Mucosa of descending colon (tissue), 3 donors: ENCODE results near the gene SOX6. TPM values are rescaled to one million over a fixed set of nuclear protein-coding genes. Genes with fewer than 3 reads are reported as not detected.
"Not testable (repeated sequence)": the region's sequence is repeated elsewhere in the genome, so short reads cannot be mapped to it uniquely, and the experiment has no call there.

Experiments
- ATAC-seq: fragments of 200-7000 bp; cut with Tn5 transposase; one replicate; pipeline ENCODE4 v1.9.1; 2020; ENCODE audit warnings: mild to moderate bottlenecking, moderate library complexity
- DNase-seq, 3 donors: peaks; one replicate each; pipeline ENCODE4 v3.0.0-alpha.2; 2020
- H3K36me3 ChIP-seq: fragments of 200-600 bp; one replicate; pipeline ENCODE4 v1.8.0; 2021; ENCODE audit warnings: low read depth, mild to moderate bottlenecking
- H3K4me1 ChIP-seq: fragments of 200-600 bp; one replicate; pipeline ENCODE4 v1.8.0; 2021; ENCODE audit warnings: low read depth, mild to moderate bottlenecking
- H3K4me3 ChIP-seq: fragments of 200-600 bp; one replicate; pipeline ENCODE4 v1.8.0; 2021; ENCODE audit warnings: mild to moderate bottlenecking
- H3K9me3 ChIP-seq: fragments of 200-600 bp; one replicate; pipeline ENCODE4 v1.8.0; 2021; ENCODE audit warnings: mild to moderate bottlenecking
- intact Hi-C, 2 donors: fragments of 100-400 bp; cut with DNase I in 1 of 2; cut with micrococcal nuclease in 1 of 2; formaldehyde crosslinking; loops; one replicate each; pipeline versions ENCODE4 v1.11.0 to v1.11.1; 2022; cut with DNase I, micrococcal nuclease
- total RNA-seq, 3 donors: library from RNA; stranded (reverse); fragmentation: NEBNext Ultra II Directional in 2 of 3; extraction: Animal tissue kit (Norgen Biotek cat#: 25700) in 2 of 3; gene quantifications; one replicate each; pipeline versions ENCODE4 v1.2.1 to v1.2.4, GENCODE V29; 2021 to 2023
- TF ChIP-seq, protein P1 (sequence below): fragments of 200-600 bp; IDR thresholded peaks from one replicate; pipeline ENCODE4 v1.8.0; 2022; ENCODE audit warnings: antibody characterized with exemption, mild to moderate bottlenecking
- donor health status: DM: no; HTN: no; CAD: no; lungs with moderate emphysema.
- donor health status: DM: no; HTN: no; CAD: no.
- donor health status: DM: no; HTN: yes; CAD: no.

SOX6 gene
- total RNA-seq, 3 donors from 2014 or later, result 5.8 to 6.5 (median 6.0) TPM

DNA sequence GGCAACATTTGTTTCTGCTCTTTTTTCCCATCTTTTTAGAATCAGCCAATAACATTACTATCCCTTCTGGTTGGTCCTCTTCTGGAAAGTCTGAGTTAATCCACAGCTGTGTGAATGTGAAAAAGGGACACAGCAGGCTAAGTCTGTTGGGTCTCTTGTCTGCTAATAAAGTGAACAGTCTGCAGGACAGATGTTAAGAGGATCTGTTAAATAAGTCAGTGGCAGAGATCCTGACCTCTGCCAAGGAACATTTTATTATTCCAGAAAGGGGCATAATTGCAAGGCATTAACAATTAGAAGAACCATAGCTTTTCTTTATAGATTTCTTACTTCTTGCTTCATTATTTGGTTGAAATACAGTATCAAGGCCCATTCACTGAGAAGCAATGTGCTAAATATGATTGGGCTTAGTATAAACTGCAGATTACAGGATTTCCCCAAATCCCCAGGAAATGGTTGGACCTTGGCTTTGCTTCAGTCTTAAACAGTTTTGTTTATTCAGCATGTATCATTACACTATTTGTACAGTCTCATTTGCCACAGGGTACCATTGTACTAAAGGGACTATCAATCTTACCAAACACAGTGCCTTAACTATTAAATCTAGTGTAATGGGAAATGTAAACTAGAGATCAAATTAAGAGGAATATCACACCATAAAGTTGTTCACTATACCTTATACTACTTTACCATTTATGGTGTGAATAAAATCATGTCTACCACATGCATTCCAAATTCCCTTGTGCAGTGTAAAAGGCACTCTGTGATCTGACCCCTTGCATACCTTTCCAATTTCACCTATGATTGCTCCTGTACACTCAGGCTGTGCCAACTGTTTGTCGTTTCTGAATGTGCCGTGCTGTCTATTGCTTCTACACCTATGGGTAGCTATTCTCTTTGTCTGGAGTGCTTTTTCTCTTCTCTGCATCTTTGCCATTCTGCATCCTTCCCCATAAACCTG, 274.0 kb downstream of the SOX6 start:
- no peaks in the 10 kb centered on the region for H3K4me1 ChIP-seq
- DNase-seq, result no peak
- TF ChIP-seq, protein P1, sequence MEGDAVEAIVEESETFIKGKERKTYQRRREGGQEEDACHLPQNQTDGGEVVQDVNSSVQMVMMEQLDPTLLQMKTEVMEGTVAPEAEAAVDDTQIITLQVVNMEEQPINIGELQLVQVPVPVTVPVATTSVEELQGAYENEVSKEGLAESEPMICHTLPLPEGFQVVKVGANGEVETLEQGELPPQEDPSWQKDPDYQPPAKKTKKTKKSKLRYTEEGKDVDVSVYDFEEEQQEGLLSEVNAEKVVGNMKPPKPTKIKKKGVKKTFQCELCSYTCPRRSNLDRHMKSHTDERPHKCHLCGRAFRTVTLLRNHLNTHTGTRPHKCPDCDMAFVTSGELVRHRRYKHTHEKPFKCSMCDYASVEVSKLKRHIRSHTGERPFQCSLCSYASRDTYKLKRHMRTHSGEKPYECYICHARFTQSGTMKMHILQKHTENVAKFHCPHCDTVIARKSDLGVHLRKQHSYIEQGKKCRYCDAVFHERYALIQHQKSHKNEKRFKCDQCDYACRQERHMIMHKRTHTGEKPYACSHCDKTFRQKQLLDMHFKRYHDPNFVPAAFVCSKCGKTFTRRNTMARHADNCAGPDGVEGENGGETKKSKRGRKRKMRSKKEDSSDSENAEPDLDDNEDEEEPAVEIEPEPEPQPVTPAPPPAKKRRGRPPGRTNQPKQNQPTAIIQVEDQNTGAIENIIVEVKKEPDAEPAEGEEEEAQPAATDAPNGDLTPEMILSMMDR, result no peak
- intact Hi-C loops, result no loop called here
- peak; percentile 90 for ATAC-seq
- H3K36me3 ChIP-seq, result no peaks in the 10 kb centered on the region
- no peaks in the 10 kb centered on the region for H3K9me3 ChIP-seq
- H3K4me3 ChIP-seq, result no peak overlapping the region

DNA sequence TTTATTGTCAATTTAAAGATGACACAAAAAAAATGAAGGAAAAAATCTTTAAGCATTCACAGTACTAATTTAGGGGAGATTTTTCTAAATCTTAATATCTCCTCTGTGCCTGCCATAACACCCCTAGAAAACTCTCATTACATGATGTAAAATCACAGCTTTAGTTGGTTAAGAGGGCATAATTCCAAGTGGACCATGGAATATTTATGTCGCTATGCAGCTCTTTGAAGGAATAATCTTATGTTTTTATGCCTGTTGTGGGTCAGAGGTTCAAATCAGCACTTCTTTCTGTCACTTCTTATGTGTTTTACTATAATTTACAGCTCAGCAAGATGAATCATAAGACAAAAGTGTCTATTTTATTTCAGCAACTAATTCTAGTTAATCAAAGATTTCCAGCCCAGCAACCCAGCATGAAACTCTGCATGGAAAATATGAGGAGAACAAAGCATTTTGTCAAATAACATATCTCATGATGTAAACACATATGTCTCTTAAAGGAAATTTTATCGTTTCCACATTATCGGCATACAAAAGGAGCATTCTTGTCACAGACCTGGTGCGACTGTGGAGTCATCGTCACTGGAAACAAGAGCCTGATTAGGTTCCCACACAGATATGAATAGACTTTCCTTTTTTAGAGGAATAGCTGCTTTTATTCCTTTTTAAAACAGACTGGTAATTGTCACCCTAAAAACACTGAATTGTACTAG, 274.8 kb downstream of the SOX6 start:
- Histone ChIP-seq H3K36me3 (no peaks in the 10 kb centered on the region), H3K4me3 (no peak overlapping the region), H3K9me3 (no peaks in the 10 kb centered on the region), H3K4me1 (no peaks in the 10 kb centered on the region)
- DNase-seq, result no peak
- intact Hi-C loops, result no loop called here
- TF ChIP-seq, protein P1, result no peak
- no peak for ATAC-seq

DNA sequence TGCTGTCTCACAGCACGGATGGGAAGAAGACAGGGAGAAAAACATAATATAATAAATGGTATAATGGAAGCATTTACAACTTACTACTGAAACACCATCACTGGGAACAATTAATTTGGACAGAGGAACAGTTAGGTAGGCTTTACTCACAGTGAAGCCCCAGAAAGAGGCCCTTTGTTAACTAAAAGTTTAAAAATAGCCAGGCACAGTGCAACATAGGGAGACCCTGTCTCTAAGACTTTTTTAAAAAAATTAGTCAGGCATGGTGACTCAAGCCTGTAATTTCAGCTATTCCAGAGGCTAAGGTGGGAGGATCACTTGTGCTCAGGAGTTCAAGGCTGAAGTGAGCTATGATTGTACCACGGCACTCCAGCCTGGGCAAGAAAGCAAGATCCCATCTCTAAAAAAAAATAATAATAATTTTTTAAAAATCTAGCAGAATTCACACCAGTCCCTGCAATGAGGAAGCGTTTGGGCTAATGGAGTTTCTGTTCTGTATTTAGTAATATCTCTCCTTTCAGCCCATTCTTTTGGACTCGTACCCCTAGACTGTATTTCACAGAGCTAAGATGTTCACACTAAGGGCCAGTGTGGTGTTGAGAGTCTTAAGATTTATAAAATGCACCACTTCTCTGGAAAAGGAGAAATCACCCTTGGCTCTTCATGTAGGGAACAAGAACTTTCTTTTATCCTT, 275.5 kb downstream of the SOX6 start:
- H3K36me3 ChIP-seq, result no peaks in the 10 kb centered on the region
- H3K4me1 ChIP-seq, result no peaks in the 10 kb centered on the region
- DNase-seq, result no peak
- no peak overlapping the region for H3K4me3 ChIP-seq
- H3K9me3 ChIP-seq, result no peaks in the 10 kb centered on the region
- TF ChIP-seq, protein P1, result no peak
- intact Hi-C loops, result no loop called here
- no peak for ATAC-seq

DNA sequence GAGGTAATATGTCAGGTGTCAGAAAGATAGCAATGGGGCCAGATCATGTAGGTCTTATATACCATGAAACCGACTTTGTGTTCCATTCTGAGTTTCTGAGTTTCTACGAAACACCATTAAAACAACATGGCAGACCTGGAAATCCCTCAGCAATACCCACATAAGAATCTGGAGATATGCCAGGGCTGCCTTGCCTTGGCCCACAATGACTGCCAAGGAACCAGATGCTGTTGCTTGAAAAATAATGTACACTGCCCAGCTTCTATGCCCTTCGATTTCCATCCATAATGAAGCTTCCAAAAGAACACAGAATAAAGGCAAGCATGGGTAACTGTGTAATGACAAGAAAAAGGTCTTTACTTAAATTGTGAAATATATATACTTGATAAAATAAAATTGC, 277.4 kb downstream of the SOX6 start:
- H3K4me3 ChIP-seq, result no peak overlapping the region
- ATAC-seq, result no peak
- no peaks in the 10 kb centered on the region for H3K36me3 ChIP-seq
- H3K9me3 ChIP-seq, result no peaks in the 10 kb centered on the region
- no peak for DNase-seq
- H3K4me1 ChIP-seq, result no peaks in the 10 kb centered on the region
- TF ChIP-seq, protein P1, result no peak
- intact Hi-C loops, result no loop called here

DNA sequence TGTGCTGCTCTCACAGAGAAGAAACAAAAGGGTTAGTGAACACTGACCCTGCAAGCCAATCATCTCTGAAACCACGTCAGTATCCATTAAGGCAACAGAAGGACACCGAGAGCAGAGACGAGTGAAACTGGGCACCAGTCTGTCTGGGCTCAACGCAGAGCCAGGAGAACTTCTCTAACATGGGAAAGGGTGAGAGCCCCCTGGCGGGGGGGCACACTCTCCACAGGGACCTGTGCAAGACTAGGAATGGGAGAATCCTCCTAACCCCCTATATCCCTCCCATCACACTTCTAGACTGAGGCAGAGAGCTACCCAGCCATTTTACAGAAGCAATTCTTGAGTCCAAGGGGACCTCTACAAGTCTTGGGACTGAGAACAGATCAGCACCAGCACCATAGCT, 285.8 kb downstream of the SOX6 start:
- TF ChIP-seq, protein P1, result no peak
- intact Hi-C loops, result no loop called here
- ATAC-seq, result no peak

DNA sequence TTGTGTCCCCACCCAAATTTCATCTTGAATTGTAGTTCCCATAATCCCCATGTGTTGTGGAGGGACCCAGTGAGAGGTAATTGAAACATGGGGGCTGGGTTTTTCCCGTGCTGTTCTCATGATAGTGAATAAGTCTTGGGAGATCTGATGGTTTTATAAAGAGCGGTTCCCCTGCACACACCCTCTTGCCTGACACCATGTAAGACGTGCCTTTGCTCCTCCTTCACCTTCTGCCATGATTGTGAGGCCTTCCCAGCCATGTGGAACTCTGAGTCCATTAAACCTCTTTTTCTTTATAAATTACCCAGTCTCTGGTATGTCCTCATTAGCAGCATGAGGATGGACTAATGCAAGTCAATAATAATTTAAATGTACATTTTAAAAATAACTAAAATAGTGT, 289.1 kb downstream of the SOX6 start:
- H3K9me3 ChIP-seq, intact Hi-C loops, H3K4me1 ChIP-seq, H3K4me3 ChIP-seq, DNase-seq, H3K36me3 ChIP-seq, ATAC-seq: not testable (repeated sequence)

More for the DNA sequence above, 285.8 kb downstream of the SOX6 start:
- Histone ChIP-seq H3K4me1 (no peaks in the 10 kb centered on the region), H3K9me3 (no peaks in the 10 kb centered on the region), H3K36me3 (no peaks in the 10 kb centered on the region), H3K4me3 (no peak overlapping the region)
- DNase-seq, result no peak
